C4-2B (cell line): ENCODE results near the gene A1CF.
"Not testable (repeated sequence)": the region's sequence is repeated elsewhere in the genome, so short reads cannot be mapped to it uniquely, and the experiment has no call there.

Source experiments
- H3K27ac ChIP-seq: fragments of 450-650 bp; 2 replicates; pipeline ENCODE4 v1.5.1; 2017
- CTCF ChIP-seq: fragments of 450-650 bp; conservative IDR thresholded peaks from 2 replicates; pipeline ENCODE4 v1.5.1; 2017; ENCODE audit warnings: mild to moderate bottlenecking
- ZFX ChIP-seq: fragments of 450-650 bp; IDR thresholded peaks from 2 replicates; pipeline ENCODE4 v1.6.1; 2017

Gene A1CF

GRCh38 chr10:50788951-50789945 lies 96.2 kb downstream of the A1CF start:
- TF ChIP-seq CTCF (peak; percentile 62), ZFX (no peak)
- H3K27ac ChIP-seq = no peak overlapping the region

- H3K27ac ChIP-seq = not testable (repeated sequence)
Observed at GRCh38 chr10:50787962-50788361, 97.5 kb downstream of the A1CF start.

GRCh38 chr10:50782017-50782416 lies 103.4 kb downstream of the A1CF start:
- not testable (repeated sequence) for H3K27ac ChIP-seq

- not testable (repeated sequence) for H3K27ac ChIP-seq
Observed at GRCh38 chr10:50780036-50780435, 105.4 kb downstream of the A1CF start.

- H3K27ac ChIP-seq = not testable (repeated sequence)
Observed at GRCh38 chr10:50774868-50775267, 110.6 kb downstream of the A1CF start.

GRCh38 chr10:50772042-50772441 lies 113.4 kb downstream of the A1CF start:
- not testable (repeated sequence) for H3K27ac ChIP-seq

- not testable (repeated sequence) for H3K27ac ChIP-seq
Observed at GRCh38 chr10:50766774-50767513, 118.5 kb downstream of the A1CF start.
